Measurements from ENCODE around the gene PIBF1.
A peak's percentile ranks its signal among the peaks of the same experiment; 100 is the strongest.
"Not testable (repeated sequence)": the region's sequence is repeated elsewhere in the genome, so short reads cannot be mapped to it uniquely, and the experiment has no call there.

The PIBF1 gene

GRCh38 chr13:73015805-73016204, 233.9 kb downstream of the PIBF1 start:
- DNase-seq (ENCODE audit: low spot score), result no peak

DNA sequence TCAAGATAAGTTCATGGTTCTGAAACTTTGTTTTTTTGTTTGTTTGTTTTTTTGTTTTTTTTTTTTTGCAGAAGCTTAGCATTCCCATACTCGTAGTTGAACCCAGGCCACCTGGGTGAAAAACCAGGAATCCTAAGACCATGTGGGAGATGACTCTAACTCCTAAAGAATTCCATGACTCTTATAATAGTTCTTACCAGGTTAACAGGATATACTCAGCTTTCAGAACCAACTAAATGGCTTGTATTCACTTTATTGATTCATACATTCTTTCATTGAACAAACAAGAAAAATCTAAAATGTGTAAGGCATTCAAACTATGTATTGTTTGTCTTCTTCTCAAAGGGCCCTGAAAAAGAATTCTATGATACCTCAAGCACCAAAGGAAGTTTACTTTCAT, 236.4 kb downstream of the PIBF1 start:
- no peak for DNase-seq (ENCODE audit: low spot score)

DNA sequence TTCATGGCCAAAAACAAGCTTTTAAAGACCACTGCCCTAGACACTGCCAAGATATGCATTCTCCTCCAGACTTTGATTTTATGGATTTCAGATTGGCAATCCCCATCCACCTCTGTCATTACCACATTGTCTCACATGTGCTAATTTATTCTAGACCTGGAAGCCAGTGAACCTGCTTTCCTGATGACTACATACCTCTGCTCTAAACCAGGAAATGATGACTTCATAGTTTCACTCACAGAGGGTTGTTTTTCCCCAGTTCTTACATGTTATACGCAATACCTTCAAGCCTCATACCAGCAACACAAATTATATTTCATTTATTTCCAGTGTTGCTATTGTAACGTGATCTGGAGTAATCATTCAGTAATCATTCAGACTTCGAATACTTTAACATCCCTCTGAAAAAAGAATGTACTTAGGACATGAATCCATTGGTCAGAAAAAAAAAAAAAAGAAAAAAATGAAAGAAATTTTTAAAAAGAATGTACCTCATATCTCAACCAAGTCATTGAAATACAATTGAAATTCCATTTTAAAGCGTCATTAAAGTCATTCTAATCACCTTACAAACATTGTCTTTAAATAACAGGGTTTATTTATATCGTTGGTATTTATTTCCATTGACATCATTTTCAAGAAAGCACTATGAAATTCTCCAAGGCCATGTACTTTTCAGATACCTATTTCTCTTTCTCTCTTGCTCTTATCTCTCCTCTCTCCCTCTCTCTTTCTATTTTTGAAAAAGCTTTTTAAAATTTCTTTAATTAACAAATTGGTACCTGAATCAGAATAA, 243.5 kb downstream of the PIBF1 start:
- peak; percentile 41 for DNase-seq (ENCODE audit: low spot score)

DNA sequence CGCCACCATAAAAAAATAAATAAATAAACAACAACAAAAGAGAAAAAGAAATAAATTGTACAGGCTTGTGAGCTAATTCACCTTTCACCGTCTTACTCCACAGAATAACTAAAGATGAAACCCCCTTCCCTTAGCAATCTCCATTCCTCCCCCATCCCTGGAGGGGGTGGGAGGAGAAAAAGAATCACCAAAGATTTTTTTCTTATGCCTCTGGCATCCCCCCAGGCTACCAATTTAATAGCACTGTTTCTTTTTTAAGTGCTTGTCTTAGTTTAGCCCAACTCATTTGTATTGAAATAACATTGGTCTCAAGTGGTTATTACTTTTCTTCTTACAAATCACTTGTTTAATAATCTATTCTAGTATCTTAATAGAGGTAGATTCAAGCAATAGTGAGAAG, 253.0 kb downstream of the PIBF1 start:
- no peak for DNase-seq (ENCODE audit: low spot score)

DNA sequence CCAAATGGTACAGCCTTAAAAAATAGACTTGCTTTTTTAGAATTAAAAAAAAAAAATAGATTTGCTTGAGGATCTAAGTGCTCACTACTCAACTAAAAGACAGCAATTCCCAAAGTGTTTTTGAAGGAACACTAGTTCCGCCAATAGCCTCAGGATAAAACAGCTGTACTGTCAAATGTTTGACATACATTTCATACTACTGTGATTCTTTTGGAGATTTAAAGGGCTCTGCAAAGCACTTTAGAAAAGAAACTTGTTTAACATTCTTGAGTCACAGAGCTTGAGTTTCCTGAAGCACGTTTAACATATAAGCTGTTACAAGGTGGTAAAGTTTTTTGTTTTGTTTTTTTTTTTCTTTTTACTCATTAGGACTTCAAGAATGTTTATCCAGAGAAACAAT, 253.7 kb downstream of the PIBF1 start:
- DNase-seq (ENCODE audit: low spot score), result no peak

GRCh38 chr13:73036566-73036965, 254.6 kb downstream of the PIBF1 start:
- no peak for DNase-seq (ENCODE audit: low spot score)

- no peak for DNase-seq (ENCODE audit: low spot score)
Observed at GRCh38 chr13:73038064-73038463, 256.1 kb downstream of the PIBF1 start.

- DNase-seq (ENCODE audit: low spot score), result no peak
Observed at GRCh38 chr13:73039201-73040108, 257.5 kb downstream of the PIBF1 start.

- no peak for DNase-seq (ENCODE audit: low spot score)
Observed at GRCh38 chr13:73040484-73040883, 258.6 kb downstream of the PIBF1 start.

DNA sequence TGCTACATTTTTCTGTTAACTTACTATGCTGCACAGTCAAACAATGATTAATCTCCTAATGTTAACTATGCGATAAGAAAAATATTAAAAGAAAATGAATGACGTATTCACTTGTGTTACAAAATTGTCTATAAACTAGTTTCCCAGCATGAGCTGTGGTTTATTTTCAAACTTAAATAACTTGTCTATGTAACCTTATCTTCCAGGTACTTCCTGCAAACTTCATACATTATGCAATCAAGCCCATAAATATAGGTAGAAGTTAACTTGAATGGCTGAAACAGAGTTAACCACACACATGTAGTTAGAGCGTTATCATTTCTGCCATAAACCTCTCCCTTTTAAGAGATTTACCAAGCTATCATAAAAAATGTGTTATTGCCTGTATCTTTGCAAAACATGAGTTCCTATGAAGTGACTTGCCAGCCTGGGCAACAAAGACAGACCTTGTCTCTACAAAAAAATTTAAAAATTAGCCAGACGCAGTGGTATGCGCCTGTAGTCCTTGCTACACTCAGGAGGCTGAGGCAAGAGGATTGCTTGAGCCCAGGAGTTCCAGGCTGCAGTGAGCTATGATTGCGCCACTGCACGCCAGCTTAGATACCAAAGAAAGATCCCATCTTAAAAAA, 259.1 kb downstream of the PIBF1 start:
- no peak for DNase-seq (ENCODE audit: low spot score)

GRCh38 chr13:73045031-73045430, 263.1 kb downstream of the PIBF1 start:
- DNase-seq (ENCODE audit: low spot score), result no peak

GRCh38 chr13:73048615-73049014, 266.7 kb downstream of the PIBF1 start:
- not testable (repeated sequence) for DNase-seq (ENCODE audit: low spot score)

GRCh38 chr13:73054712-73055111, 272.8 kb downstream of the PIBF1 start:
- no peak for DNase-seq (ENCODE audit: low spot score)

GRCh38 chr13:73055813-73056564, 274.1 kb downstream of the PIBF1 start:
- peak; percentile 14 for DNase-seq (ENCODE audit: low spot score)

GRCh38 chr13:73056565-73056962, 274.6 kb downstream of the PIBF1 start:
- DNase-seq (ENCODE audit: low spot score), result no peak

DNA sequence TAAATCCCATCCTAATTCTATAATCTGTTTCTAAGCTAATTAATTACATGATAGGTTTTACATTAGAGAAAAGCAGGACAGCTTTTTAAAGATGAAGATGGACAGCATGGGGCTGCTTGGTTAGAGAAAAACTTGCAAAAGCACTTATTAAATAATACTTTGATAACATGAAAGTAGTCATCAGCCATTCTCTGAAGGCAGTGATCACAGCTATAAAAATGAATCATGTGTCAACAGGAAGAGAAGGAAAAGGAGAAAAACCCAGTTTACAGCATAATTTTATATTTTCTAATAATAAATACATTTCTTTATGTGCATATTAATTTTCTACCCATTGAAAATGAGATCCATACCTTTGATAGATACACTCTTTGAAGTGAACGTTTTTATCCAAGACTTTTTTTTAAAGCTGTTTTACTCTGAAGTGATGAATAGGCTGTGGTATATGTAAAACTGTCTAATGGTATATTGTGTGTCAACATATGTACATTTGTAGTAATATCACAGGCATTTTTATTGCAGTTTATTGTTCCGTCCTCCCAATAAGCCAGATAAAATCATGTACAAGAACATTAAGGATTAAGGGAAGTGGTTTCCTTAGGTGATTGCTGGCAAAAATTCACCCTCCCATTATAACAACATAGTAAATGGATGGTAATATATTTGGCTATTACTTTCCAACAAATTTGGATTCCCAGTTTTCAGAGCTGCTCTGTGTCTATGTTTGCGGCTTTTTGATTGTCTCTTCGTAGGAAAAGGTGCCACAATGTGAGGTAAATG, 275.5 kb downstream of the PIBF1 start:
- DNase-seq (ENCODE audit: low spot score), result no peak

DNA sequence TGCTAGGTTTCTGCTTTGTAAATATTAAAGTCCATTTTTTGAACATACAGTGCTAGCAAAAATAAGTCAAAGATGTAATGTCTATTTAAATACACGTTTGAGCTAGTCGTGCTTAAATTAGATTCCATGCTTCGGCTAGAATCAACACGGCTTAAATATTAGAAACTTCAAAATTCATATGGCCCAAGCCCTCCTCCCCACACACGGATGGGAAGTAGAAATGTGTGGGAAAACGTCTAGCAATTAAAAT, 276.1 kb downstream of the PIBF1 start:
- DNase-seq (ENCODE audit: low spot score), result no peak

- no peak for DNase-seq (ENCODE audit: low spot score)
Observed at GRCh38 chr13:73058432-73058735, 276.5 kb downstream of the PIBF1 start.

- peak; percentile 89 for DNase-seq (ENCODE audit: low spot score)
Observed at GRCh38 chr13:73058736-73059459, 277.0 kb downstream of the PIBF1 start, which contains the start of gene KLF5. TSS of gene KLF5 (plus strand) at chr13:73059005. CDS start at chr13:73059328, 323 bp downstream.

- peak; percentile 26 for DNase-seq (ENCODE audit: low spot score)
Observed at GRCh38 chr13:73059460-73060250, 277.7 kb downstream of the PIBF1 start.

Measured in kidney capillary endothelial cell (primary cell).